ENCODE results near the gene MSRB1. TPM values are rescaled to one million over a fixed set of nuclear protein-coding genes. Genes with fewer than 3 reads are reported as not detected.
A peak's percentile ranks its signal among the peaks of the same experiment; 100 is the strongest.

Gene MSRB1
- total and polyA plus RNA-seq, 9 of the 15 experiments (the other 6 are each of a cell fraction or from before 2014, with no cell fraction given) = 5.4 to 33.7 (median 25.7) TPM

DNA sequence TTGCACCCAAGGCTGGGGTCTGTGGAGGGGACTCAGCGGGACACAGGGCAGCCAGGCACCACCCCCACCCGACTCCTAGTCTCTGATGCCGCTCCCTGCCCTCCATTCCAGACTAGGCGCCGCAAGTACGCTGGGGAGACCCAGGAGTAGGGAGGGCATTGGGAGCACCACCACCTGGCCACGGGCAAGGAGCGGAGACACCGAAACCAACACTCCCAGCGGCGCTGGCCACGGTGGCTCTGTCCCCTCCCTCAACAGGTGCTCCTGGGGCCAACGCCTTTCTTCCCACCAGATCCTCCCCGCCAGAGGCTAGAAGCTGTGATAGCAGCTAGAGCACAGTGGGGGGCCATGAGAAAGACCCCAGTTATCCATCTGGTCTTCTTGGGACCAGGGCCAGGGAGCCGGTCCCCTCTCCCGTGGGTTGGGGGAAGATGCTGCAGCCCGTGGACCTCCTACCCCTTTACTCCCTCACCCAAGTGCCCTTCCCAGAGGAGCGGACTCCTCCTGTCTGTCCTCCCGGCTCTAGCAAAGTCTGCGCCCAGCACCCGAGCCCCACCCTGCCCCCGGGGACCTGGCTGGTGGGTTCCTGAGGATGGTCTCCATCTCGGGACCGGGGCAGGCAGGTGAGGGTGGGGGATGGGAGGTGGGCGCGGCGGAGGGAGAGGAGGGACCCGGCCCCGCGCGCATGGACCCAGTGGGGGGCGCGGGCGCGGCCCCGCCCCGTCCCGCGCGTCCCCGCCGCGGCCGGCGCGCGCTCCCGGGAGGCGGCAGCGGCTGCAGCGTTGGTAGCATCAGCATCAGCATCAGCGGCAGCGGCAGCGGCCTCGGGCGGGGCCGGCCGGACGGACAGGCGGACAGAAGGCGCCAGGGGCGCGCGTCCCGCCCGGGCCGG, 46.5 kb upstream of the MSRB1 start, which contains the start of gene SYNGR3:
Gene SYNGR3 (plus strand): TSS at position 762 of the 892 bp plus-strand sequence. CDS start 133 bp downstream, outside the sequence.
- Histone ChIP-seq H3K27ac (ENCODE audit: extremely low read depth, low read depth, low read length) (peak within 1 kb of the TSS; percentile 76), H2AFZ (ENCODE audit: low read depth, low read length) (peak within 1 kb of the TSS; percentile 83), H3K79me2 (ENCODE audit: control insufficient read depth, insufficient read depth, low read length) (peaks cover 36% of the 10 kb centered on the region), H3K4me2 (ENCODE audit: insufficient read depth, low read length) (peak within 1 kb of the TSS; percentile 72), H3K4me1 (replicated peaks in 1 of 2; ENCODE audit: control insufficient read depth in 2 of 2, insufficient read depth in 2 of 2, low read length in 2 of 2) (peaks cover 35 to 79% of the 10 kb centered on the region in 2 experiments), H3K36me3 (ENCODE audit: control insufficient read depth, insufficient read depth, low read length) (peaks cover 26% of the 10 kb centered on the region; the same call in 1 of the 3 replicates), H3K27me3 (ENCODE audit: control insufficient read depth in 2 of 2, insufficient read depth in 2 of 2, low read length in 2 of 2) (no peaks in the 10 kb centered on the region), H4K20me1 (replicated peaks; ENCODE audit: control insufficient read depth, insufficient read depth, low read length) (no peaks in the 10 kb centered on the region), H3K9me1 (ENCODE audit: control insufficient read depth, insufficient read depth, low read length) (no peaks in the 10 kb centered on the region), H3K9ac (ENCODE audit: insufficient read depth in 1 of 2, low read depth in 2 of 2, low read length in 2 of 2) (peak within 1 kb of the TSS; percentile 63 to 87; a peak in 3 of 4 replicates), H3K4me3 (peak within 1 kb of the TSS; percentile 38), H3K9me3 (replicated peaks; ENCODE audit: control insufficient read depth, insufficient read depth, low read depth, low read length) (no peaks in the 10 kb centered on the region)
- ChIA-PET POLR2A (interaction anchor here (1.5 to 10.2 kb wide), 2 partner anchors 11 to 23 kb away, joined by 4 to 103 read pairs; partner anchors contain the start of genes RNF151 and RPS2), CTCF (ENCODE audit: low intra/inter-chr PET ratio) (no interaction called here)
- intact Hi-C loops (cut with micrococcal nuclease) = no loop called here
- ATAC-seq = peak; percentile 17
- DNase-seq (ENCODE audit: extremely low read depth in 1 of 4, low spot score in 3 of 4) = peak in 3 of 4 experiments; percentile 47 to 67 (median 52)
- BruUV-seq (replicated peaks) = no TSS peak
- 32% methylated on average over 29 of the region's 67 CpGs for WGBS (ENCODE audit: insufficient coverage, low coverage, missing lambda C conversion rate)
- in situ Hi-C loops (cut with MboI) = no loop called here
- FAIRE-seq = no peak
- TF ChIP-seq KLF6 (CRISPR knock-in tag; IDR thresholded peaks at IDR 0.05; ENCODE audit: borderline replicate concordance) = no peak
- TF ChIP-seq HMGN3 (IDR thresholded peaks at IDR 0.05; ENCODE audit: borderline replicate concordance, extremely low read depth, insufficient read length, low read depth, low read length) = peak; percentile 59
- TF ChIP-seq SNRNP70 (optimal IDR thresholded peaks at IDR 0.05; ENCODE audit: low read depth, low read length) = no peak
- TF ChIP-seq, protein P1, sequence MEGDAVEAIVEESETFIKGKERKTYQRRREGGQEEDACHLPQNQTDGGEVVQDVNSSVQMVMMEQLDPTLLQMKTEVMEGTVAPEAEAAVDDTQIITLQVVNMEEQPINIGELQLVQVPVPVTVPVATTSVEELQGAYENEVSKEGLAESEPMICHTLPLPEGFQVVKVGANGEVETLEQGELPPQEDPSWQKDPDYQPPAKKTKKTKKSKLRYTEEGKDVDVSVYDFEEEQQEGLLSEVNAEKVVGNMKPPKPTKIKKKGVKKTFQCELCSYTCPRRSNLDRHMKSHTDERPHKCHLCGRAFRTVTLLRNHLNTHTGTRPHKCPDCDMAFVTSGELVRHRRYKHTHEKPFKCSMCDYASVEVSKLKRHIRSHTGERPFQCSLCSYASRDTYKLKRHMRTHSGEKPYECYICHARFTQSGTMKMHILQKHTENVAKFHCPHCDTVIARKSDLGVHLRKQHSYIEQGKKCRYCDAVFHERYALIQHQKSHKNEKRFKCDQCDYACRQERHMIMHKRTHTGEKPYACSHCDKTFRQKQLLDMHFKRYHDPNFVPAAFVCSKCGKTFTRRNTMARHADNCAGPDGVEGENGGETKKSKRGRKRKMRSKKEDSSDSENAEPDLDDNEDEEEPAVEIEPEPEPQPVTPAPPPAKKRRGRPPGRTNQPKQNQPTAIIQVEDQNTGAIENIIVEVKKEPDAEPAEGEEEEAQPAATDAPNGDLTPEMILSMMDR (IDR thresholded peaks at IDR 0.05 in 2 of 3, conservative IDR thresholded peaks at IDR 0.05 in 1 of 3; ENCODE audit: insufficient read depth in 2 of 3, low read depth in 1 of 3, low read length in 3 of 3) = peak in 1 of 3 experiments; percentile 25; a peak in 1 of 6 replicates
- no peak for TF ChIP-seq SUPT5H (IDR thresholded peaks at IDR 0.05)
- TF ChIP-seq NONO (IDR thresholded peaks at IDR 0.05; ENCODE audit: low read depth in 2 of 2, low read length in 1 of 2) = 0 out of 4 replicates have a peak, but pooled peaks of 1 of the 2 experiments have one; percentile 26
- TF ChIP-seq BRF1 (IDR thresholded peaks at IDR 0.05; ENCODE audit: borderline replicate concordance, extremely low read depth, insufficient read length) = no peak
- no peak for TF ChIP-seq ZNF717 (CRISPR knock-in tag; IDR thresholded peaks at IDR 0.05)
- no peak for TF ChIP-seq ATF4 (CRISPR knock-in tag; IDR thresholded peaks at IDR 0.05)
- TF ChIP-seq RCOR1 (IDR thresholded peaks at IDR 0.05; ENCODE audit: borderline replicate concordance in 1 of 2, low read depth in 2 of 2, low read length in 2 of 2) = peak in 1 of 2 experiments; percentile 35; a peak in 1 of 4 replicates
- no peak for TF ChIP-seq HSF4 (CRISPR knock-in tag; IDR thresholded peaks at IDR 0.05; ENCODE audit: borderline replicate concordance)
- TF ChIP-seq, protein P2, sequence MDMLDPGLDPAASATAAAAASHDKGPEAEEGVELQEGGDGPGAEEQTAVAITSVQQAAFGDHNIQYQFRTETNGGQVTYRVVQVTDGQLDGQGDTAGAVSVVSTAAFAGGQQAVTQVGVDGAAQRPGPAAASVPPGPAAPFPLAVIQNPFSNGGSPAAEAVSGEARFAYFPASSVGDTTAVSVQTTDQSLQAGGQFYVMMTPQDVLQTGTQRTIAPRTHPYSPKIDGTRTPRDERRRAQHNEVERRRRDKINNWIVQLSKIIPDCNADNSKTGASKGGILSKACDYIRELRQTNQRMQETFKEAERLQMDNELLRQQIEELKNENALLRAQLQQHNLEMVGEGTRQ (CRISPR knock-in tag; IDR thresholded peaks at IDR 0.05) = no peak
- peak; percentile 56; the same call in 1 of the 2 replicates for TF ChIP-seq CXXC5 (CRISPR knock-in tag; IDR thresholded peaks at IDR 0.05)
- no peak for TF ChIP-seq SAP30 (IDR thresholded peaks at IDR 0.05; ENCODE audit: borderline replicate concordance, insufficient read depth, low read depth, low read length, poor library complexity, severe bottlenecking)
- no peak for TF ChIP-seq POLR3G (IDR thresholded peaks at IDR 0.05; ENCODE audit: extremely low read depth, insufficient read length, insufficient replicate concordance)
- no peak for TF ChIP-seq NFIC (IDR thresholded peaks at IDR 0.05)
- 0 out of 2 replicates have a peak, but pooled peaks have one; percentile 22 for TF ChIP-seq GABPB1 (CRISPR knock-in tag; IDR thresholded peaks at IDR 0.05)
